Measurements from ENCODE around the gene ACAP2. TPM values are rescaled to one million over a fixed set of nuclear protein-coding genes. Genes with fewer than 3 reads are reported as not detected.

ACAP2 gene
- total and polyA plus RNA-seq, 2 experiments from 2014 or later, result 45.6 to 104 TPM

DNA sequence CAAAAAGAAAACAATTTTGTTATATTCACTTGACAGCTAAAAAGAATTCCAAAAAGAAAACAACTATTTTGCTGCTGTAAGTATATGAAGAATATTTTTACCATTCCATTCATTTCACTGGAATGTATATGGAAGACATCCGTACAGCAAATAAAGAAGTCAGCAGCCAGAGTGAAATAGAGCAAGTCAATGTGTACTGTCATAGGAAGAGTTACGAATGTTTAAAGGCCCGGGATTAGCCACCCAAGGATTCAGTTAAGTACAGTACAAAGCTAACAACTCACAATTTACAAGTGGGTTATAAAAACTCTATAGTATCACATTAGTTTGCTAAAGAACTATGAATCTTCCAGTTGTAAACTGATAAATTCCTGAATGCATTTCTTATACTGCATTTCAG lies 157.4 kb downstream of the ACAP2 start:
- H2AFZ ChIP-seq, result no peak overlapping the region
- H3K4me1 ChIP-seq (ENCODE audit: insufficient read depth), result no peaks in the 10 kb centered on the region
- H3F3A ChIP-seq (replicated peaks; ENCODE audit: low read depth), result no peaks in the 10 kb centered on the region
- Mint-ChIP-seq H3K27me3 (ENCODE audit: insufficient read depth, low read depth, poor library complexity) (no peaks in the 10 kb centered on the region), H3K9me3 (no peaks in the 10 kb centered on the region), H3K27ac (no peak overlapping the region), H3K36me3 (ENCODE audit: low read depth) (peaks cover 17% of the 10 kb centered on the region; the same call in 2 of the 3 replicates), H3K4me1 (no peaks in the 10 kb centered on the region), H3K4me3 (no peak overlapping the region)
- no peaks in the 10 kb centered on the region for H3K79me2 ChIP-seq (replicated peaks; ENCODE audit: insufficient read depth)
- no peaks in the 10 kb centered on the region for H4K20me1 ChIP-seq (replicated peaks; ENCODE audit: insufficient read depth)
- H3K27ac ChIP-seq (ENCODE audit: low read depth), result no peak overlapping the region
- H3K9me2 ChIP-seq (ENCODE audit: insufficient read depth), result no peaks in the 10 kb centered on the region
- DNase-seq (ENCODE audit: low spot score) (no peak), ATAC-seq (no peak)
- no peaks in the 10 kb centered on the region; the same call in 1 of the 2 replicates for H3K36me3 ChIP-seq (ENCODE audit: insufficient read depth)
- H3K4me3 ChIP-seq, result no peak overlapping the region
- no peak overlapping the region for H3K4me2 ChIP-seq
- TF ChIP-seq, protein P1, sequence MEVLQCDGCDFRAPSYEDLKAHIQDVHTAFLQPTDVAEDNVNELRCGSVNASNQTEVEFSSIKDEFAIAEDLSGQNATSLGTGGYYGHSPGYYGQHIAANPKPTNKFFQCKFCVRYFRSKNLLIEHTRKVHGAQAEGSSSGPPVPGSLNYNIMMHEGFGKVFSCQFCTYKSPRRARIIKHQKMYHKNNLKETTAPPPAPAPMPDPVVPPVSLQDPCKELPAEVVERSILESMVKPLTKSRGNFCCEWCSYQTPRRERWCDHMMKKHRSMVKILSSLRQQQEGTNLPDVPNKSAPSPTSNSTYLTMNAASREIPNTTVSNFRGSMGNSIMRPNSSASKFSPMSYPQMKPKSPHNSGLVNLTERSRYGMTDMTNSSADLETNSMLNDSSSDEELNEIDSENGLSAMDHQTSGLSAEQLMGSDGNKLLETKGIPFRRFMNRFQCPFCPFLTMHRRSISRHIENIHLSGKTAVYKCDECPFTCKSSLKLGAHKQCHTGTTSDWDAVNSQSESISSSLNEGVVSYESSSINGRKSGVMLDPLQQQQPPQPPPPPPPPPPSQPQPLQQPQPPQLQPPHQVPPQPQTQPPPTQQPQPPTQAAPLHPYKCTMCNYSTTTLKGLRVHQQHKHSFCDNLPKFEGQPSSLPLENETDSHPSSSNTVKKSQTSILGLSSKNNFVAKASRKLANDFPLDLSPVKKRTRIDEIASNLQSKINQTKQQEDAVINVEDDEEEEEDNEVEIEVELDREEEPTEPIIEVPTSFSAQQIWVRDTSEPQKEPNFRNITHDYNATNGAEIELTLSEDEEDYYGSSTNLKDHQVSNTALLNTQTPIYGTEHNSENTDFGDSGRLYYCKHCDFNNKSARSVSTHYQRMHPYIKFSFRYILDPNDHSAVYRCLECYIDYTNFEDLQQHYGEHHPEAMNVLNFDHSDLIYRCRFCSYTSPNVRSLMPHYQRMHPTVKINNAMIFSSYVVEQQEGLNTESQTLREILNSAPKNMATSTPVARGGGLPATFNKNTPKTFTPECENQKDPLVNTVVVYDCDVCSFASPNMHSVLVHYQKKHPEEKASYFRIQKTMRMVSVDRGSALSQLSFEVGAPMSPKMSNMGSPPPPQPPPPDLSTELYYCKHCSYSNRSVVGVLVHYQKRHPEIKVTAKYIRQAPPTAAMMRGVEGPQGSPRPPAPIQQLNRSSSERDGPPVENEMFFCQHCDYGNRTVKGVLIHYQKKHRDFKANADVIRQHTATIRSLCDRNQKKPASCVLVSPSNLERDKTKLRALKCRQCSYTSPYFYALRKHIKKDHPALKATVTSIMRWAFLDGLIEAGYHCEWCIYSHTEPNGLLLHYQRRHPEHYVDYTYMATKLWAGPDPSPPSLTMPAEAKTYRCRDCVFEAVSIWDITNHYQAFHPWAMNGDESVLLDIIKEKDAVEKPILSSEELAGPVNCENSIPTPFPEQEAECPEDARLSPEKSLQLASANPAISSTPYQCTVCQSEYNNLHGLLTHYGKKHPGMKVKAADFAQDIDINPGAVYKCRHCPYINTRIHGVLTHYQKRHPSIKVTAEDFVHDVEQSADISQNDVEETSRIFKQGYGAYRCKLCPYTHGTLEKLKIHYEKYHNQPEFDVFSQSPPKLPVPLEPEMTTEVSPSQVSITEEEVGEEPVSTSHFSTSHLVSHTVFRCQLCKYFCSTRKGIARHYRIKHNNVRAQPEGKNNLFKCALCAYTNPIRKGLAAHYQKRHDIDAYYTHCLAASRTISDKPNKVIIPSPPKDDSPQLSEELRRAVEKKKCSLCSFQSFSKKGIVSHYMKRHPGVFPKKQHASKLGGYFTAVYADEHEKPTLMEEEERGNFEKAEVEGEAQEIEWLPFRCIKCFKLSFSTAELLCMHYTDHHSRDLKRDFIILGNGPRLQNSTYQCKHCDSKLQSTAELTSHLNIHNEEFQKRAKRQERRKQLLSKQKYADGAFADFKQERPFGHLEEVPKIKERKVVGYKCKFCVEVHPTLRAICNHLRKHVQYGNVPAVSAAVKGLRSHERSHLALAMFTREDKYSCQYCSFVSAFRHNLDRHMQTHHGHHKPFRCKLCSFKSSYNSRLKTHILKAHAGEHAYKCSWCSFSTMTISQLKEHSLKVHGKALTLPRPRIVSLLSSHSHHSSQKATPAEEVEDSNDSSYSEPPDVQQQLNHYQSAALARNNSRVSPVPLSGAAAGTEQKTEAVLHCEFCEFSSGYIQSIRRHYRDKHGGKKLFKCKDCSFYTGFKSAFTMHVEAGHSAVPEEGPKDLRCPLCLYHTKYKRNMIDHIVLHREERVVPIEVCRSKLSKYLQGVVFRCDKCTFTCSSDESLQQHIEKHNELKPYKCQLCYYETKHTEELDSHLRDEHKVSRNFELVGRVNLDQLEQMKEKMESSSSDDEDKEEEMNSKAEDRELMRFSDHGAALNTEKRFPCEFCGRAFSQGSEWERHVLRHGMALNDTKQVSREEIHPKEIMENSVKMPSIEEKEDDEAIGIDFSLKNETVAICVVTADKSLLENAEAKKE (CRISPR knock-in tag; IDR thresholded peaks at IDR 0.05), result no peak
- TF ChIP-seq, protein P2, sequence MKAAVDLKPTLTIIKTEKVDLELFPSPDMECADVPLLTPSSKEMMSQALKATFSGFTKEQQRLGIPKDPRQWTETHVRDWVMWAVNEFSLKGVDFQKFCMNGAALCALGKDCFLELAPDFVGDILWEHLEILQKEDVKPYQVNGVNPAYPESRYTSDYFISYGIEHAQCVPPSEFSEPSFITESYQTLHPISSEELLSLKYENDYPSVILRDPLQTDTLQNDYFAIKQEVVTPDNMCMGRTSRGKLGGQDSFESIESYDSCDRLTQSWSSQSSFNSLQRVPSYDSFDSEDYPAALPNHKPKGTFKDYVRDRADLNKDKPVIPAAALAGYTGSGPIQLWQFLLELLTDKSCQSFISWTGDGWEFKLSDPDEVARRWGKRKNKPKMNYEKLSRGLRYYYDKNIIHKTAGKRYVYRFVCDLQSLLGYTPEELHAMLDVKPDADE (IDR thresholded peaks at IDR 0.05), result no peak
- no peak for TF ChIP-seq STAT1 (IDR thresholded peaks at IDR 0.05; ENCODE audit: unreplicated experiment)
- no peak for TF ChIP-seq CREB1 (CRISPR knock-in tag; IDR thresholded peaks at IDR 0.05; ENCODE audit: low read depth)
- TF ChIP-seq EZH2phosphoT487 (IDR thresholded peaks at IDR 0.05; ENCODE audit: unreplicated experiment), result no peak
- TF ChIP-seq ZNF114 (CRISPR knock-in tag; IDR thresholded peaks at IDR 0.05), result no peak
- TF ChIP-seq, protein P3, sequence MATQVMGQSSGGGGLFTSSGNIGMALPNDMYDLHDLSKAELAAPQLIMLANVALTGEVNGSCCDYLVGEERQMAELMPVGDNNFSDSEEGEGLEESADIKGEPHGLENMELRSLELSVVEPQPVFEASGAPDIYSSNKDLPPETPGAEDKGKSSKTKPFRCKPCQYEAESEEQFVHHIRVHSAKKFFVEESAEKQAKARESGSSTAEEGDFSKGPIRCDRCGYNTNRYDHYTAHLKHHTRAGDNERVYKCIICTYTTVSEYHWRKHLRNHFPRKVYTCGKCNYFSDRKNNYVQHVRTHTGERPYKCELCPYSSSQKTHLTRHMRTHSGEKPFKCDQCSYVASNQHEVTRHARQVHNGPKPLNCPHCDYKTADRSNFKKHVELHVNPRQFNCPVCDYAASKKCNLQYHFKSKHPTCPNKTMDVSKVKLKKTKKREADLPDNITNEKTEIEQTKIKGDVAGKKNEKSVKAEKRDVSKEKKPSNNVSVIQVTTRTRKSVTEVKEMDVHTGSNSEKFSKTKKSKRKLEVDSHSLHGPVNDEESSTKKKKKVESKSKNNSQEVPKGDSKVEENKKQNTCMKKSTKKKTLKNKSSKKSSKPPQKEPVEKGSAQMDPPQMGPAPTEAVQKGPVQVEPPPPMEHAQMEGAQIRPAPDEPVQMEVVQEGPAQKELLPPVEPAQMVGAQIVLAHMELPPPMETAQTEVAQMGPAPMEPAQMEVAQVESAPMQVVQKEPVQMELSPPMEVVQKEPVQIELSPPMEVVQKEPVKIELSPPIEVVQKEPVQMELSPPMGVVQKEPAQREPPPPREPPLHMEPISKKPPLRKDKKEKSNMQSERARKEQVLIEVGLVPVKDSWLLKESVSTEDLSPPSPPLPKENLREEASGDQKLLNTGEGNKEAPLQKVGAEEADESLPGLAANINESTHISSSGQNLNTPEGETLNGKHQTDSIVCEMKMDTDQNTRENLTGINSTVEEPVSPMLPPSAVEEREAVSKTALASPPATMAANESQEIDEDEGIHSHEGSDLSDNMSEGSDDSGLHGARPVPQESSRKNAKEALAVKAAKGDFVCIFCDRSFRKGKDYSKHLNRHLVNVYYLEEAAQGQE (IDR thresholded peaks at IDR 0.05; ENCODE audit: unreplicated experiment), result no peak
- no peak for TF ChIP-seq NANOG (IDR thresholded peaks at IDR 0.05; ENCODE audit: borderline replicate concordance)
- no peak for TF ChIP-seq EZH2 (IDR thresholded peaks at IDR 0.05; ENCODE audit: low read depth, unreplicated experiment)
- TF ChIP-seq, protein P4, sequence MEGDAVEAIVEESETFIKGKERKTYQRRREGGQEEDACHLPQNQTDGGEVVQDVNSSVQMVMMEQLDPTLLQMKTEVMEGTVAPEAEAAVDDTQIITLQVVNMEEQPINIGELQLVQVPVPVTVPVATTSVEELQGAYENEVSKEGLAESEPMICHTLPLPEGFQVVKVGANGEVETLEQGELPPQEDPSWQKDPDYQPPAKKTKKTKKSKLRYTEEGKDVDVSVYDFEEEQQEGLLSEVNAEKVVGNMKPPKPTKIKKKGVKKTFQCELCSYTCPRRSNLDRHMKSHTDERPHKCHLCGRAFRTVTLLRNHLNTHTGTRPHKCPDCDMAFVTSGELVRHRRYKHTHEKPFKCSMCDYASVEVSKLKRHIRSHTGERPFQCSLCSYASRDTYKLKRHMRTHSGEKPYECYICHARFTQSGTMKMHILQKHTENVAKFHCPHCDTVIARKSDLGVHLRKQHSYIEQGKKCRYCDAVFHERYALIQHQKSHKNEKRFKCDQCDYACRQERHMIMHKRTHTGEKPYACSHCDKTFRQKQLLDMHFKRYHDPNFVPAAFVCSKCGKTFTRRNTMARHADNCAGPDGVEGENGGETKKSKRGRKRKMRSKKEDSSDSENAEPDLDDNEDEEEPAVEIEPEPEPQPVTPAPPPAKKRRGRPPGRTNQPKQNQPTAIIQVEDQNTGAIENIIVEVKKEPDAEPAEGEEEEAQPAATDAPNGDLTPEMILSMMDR (conservative IDR thresholded peaks at IDR 0.05; ENCODE audit: low read depth in 2 of 2), result no peak
- no peak for TF ChIP-seq POLR2AphosphoS5 (IDR thresholded peaks at IDR 0.05; ENCODE audit: low read depth)
- no peak for TF ChIP-seq JUNB (IDR thresholded peaks at IDR 0.05; ENCODE audit: unreplicated experiment)
- no peak for TF ChIP-seq ZNF331 (CRISPR knock-in tag; IDR thresholded peaks at IDR 0.05; ENCODE audit: low read depth)
- H3K27me3 ChIP-seq (ENCODE audit: insufficient read depth), result no peaks in the 10 kb centered on the region
